OCI-LY7 (cell line): Measurements from ENCODE around the gene ABCB11. TPM values are rescaled to one million over a fixed set of nuclear protein-coding genes. Genes with fewer than 3 reads are reported as not detected.

Experiments used
- BruUV-seq: library from RNA; stranded (reverse); fragments of 400-500 nt; replicated peaks from 2 replicates; lab custom pipeline; 2021; lab: Mats Ljungman, UMichigan
- CTCF ChIA-PET: fragments of 300-600 bp; sonication (Branson Sonifier 250); formaldehyde crosslinking; loops from one replicate; lab custom pipeline; 2022; ENCODE audit warnings: antibody characterized with exemption; ENCODE audit not compliant: unreplicated experiment; lab: Charles Lee
- POLR2A ChIA-PET: fragments of 300-600 bp; sonication (Branson Sonifier 250); formaldehyde crosslinking; loops from one replicate; lab custom pipeline; 2022; ENCODE audit warnings: antibody characterized with exemption; lab: Charles Lee
- DNase-seq: peaks from one replicate; pipeline ENCODE4 v3.0.0-alpha.2; 2015; ENCODE audit warnings: low spot score
- H2AFZ ChIP-seq: fragments of 200-600 bp; sonication (generic), shearing (Covaris generic); 2 replicates; pipeline ENCODE4 v1.6.1; 2014; ENCODE audit warnings: mild to moderate bottlenecking, antibody characterized with exemption, low read length, moderate library complexity
- H3K27ac ChIP-seq: fragments of 200-600 bp; sonication (generic); 2 replicates; pipeline ENCODE4 v1.5.1; 2014; ENCODE audit warnings: mixed run types, low read depth, mild to moderate bottlenecking, moderate library complexity, low read length, inconsistent platforms; ENCODE audit not compliant: poor library complexity, severe bottlenecking
- H3K36me3 ChIP-seq: fragments of 200-600 bp; sonication (generic); 2 replicates; pipeline ENCODE4 v1.6.1; 2014; ENCODE audit warnings: mild to moderate bottlenecking, antibody characterized with exemption, low read length, moderate library complexity, mixed read lengths; ENCODE audit not compliant: insufficient read depth
- H3K4me1 ChIP-seq: fragments of 200-600 bp; sonication (generic); 2 replicates; pipeline ENCODE4 v1.5.1; 2014; ENCODE audit warnings: mild to moderate bottlenecking, low read length; ENCODE audit not compliant: insufficient read depth, poor library complexity, severe bottlenecking
- H3K4me2 ChIP-seq: fragments of 200-600 bp; sonication (generic); 2 replicates; pipeline ENCODE4 v1.6.1; 2014; ENCODE audit warnings: mild to moderate bottlenecking, low read length
- H3K4me3 ChIP-seq: fragments of 200-600 bp; sonication (generic); 2 replicates; pipeline ENCODE4 v1.5.1; 2014; ENCODE audit warnings: mild to moderate bottlenecking, low read depth, low read length; ENCODE audit not compliant: poor library complexity, severe bottlenecking
- H3K79me2 ChIP-seq: fragments of 200-600 bp; sonication (generic); 2 replicates; pipeline ENCODE4 v1.6.1; 2016; ENCODE audit warnings: low read depth, mild to moderate bottlenecking, low read length, moderate library complexity, mixed read lengths; ENCODE audit not compliant: insufficient read depth
- H3K9me2 ChIP-seq: fragments of 200-600 bp; sonication (generic); 2 replicates; pipeline ENCODE4 v1.6.1; 2016; ENCODE audit warnings: mild to moderate bottlenecking, low read length, mixed read lengths; ENCODE audit not compliant: insufficient read depth
- H3K9me3 ChIP-seq: fragments of 200-600 bp; sonication (generic); 2 replicates; pipeline ENCODE4 v1.6.1; 2014; ENCODE audit warnings: mild to moderate bottlenecking, mixed run types, low read length, mixed read lengths
- H4K20me1 ChIP-seq: fragments of 200-600 bp; sonication (generic); 2 replicates; pipeline ENCODE4 v1.6.1; 2014; ENCODE audit warnings: mild to moderate bottlenecking, antibody characterized with exemption, low read length, moderate library complexity, mixed read lengths; ENCODE audit not compliant: insufficient read depth
- EZH2phosphoT487 ChIP-seq: fragments of 200-600 bp; sonication (generic); IDR thresholded peaks from 2 replicates; pipeline ENCODE4 v1.6.1; 2018; ENCODE audit warnings: low read depth, borderline replicate concordance, mild to moderate bottlenecking, mixed run types, antibody characterized with exemption, low read length, moderate library complexity, mixed read lengths
- intact Hi-C: fragments of 100-400 bp; cut with micrococcal nuclease; formaldehyde crosslinking; loops from one replicate; pipeline ENCODE4 v1.10.0; 2022; ENCODE audit not compliant: unreplicated experiment
- total RNA-seq, 2 experiments: library from RNA; depleted of rRNA in 1 of 2; stranded (reverse); fragments of >200 nt in 1 of 2; shearing (Covaris generic) in 1 of 2; gene quantifications; 2 replicates each; pipeline ENCODE4 v1.2.3, GENCODE V29; 2014 to 2022
- TF ChIP-seq, protein P1 (sequence below): fragments of 200-600 bp; sonication (generic); conservative IDR thresholded peaks from 2 replicates; pipeline ENCODE4 v1.5.1; 2014; ENCODE audit warnings: mild to moderate bottlenecking, antibody characterized with exemption, low read length, moderate library complexity, mixed read lengths

The ABCB11 gene
- total RNA-seq, 2 experiments from 2014 or later = 0.04 TPM; not detected in 1

DNA sequence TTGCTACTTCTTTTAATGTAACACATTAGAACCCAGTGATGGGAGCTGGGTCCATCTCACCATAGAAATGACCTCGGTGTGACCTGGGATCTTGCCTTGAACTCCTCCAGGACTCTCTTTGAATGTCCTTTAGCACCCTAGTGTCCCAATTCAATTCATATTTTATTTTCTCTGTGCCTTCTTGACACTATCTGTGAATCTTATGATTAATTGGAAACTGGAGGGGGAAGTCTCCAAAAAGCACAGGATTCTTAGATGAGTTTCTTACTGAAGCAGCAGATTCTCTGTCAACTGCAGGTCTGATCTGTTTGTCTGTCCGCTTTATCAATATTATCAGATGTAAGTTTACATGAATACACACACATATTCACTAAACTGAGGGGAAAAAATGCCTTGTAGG, 38.7 kb upstream of the ABCB11 start:
- intact Hi-C loops = no loop called here
- POLR2A ChIA-PET = no interaction called here
- DNase-seq = no peak
- CTCF ChIA-PET = no interaction called here
- TF ChIP-seq, protein P1, sequence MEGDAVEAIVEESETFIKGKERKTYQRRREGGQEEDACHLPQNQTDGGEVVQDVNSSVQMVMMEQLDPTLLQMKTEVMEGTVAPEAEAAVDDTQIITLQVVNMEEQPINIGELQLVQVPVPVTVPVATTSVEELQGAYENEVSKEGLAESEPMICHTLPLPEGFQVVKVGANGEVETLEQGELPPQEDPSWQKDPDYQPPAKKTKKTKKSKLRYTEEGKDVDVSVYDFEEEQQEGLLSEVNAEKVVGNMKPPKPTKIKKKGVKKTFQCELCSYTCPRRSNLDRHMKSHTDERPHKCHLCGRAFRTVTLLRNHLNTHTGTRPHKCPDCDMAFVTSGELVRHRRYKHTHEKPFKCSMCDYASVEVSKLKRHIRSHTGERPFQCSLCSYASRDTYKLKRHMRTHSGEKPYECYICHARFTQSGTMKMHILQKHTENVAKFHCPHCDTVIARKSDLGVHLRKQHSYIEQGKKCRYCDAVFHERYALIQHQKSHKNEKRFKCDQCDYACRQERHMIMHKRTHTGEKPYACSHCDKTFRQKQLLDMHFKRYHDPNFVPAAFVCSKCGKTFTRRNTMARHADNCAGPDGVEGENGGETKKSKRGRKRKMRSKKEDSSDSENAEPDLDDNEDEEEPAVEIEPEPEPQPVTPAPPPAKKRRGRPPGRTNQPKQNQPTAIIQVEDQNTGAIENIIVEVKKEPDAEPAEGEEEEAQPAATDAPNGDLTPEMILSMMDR = no peak
- TF ChIP-seq EZH2phosphoT487 = no peak
- Histone ChIP-seq H3K4me3 (no peak overlapping the region), H3K9me3 (no peaks in the 10 kb centered on the region), H3K36me3 (no peaks in the 10 kb centered on the region), H3K79me2 (no peaks in the 10 kb centered on the region), H3K27ac (no peak overlapping the region), H3K4me2 (no peak overlapping the region), H3K9me2 (no peaks in the 10 kb centered on the region), H3K4me1 (no peaks in the 10 kb centered on the region), H2AFZ (no peak overlapping the region), H4K20me1 (no peaks in the 10 kb centered on the region)
- BruUV-seq = no TSS peak

GRCh38 chr2:169069341-169069740, 38.2 kb upstream of the ABCB11 start, which contains the start of gene DHRS9:
Gene DHRS9 (plus strand): TSS chr2:169069563. CDS start chr2:169081582, 12,019 bp downstream.
- H2AFZ ChIP-seq = no peak within 1 kb of the TSS
- ChIA-PET CTCF (no interaction called here), POLR2A (no interaction called here)
- no peaks in the 10 kb centered on the region for H3K4me1 ChIP-seq
- H3K79me2 ChIP-seq = no peaks in the 10 kb centered on the region
- no peak for TF ChIP-seq EZH2phosphoT487
- TF ChIP-seq, protein P1 = no peak
- H3K36me3 ChIP-seq = no peaks in the 10 kb centered on the region
- H3K27ac ChIP-seq = no peak within 1 kb of the TSS
- no peaks in the 10 kb centered on the region for H3K9me2 ChIP-seq
- BruUV-seq = no TSS peak
- DNase-seq = no peak
- H3K4me2 ChIP-seq = no peak within 1 kb of the TSS
- no peaks in the 10 kb centered on the region for H3K9me3 ChIP-seq
- no peaks in the 10 kb centered on the region for H4K20me1 ChIP-seq
- no peak within 1 kb of the TSS for H3K4me3 ChIP-seq
- intact Hi-C loops = no loop called here

DNA sequence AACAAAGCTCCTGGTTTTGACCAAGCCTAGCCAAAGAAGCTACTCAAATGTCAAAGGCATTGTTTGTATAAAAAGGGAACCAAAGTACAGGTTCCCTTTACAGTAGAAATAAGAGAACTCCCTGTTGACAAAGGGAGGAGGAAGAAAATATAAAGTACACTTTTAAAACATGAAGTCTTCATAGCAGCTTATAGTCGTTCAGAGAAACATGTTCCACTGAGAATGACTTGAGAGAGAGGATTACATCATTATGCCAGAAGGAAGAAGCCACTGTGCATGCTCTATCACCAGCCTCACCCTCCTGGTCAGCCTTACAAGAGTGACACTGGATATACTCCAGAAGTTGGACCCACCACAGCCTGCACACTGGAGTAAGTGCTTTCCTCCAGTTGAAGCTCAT, 35.8 kb upstream of the ABCB11 start:
- TF ChIP-seq, protein P1 = no peak
- TF ChIP-seq EZH2phosphoT487 = no peak
- no peak for DNase-seq

More for the DNA sequence above, 35.8 kb upstream of the ABCB11 start:
- no peaks in the 10 kb centered on the region for H3K9me3 ChIP-seq
- intact Hi-C loops = no loop called here
- no peak overlapping the region for H3K4me3 ChIP-seq
- BruUV-seq = no TSS peak
- no peaks in the 10 kb centered on the region for H3K9me2 ChIP-seq
- H3K36me3 ChIP-seq = no peaks in the 10 kb centered on the region
- no peaks in the 10 kb centered on the region for H3K79me2 ChIP-seq
- CTCF ChIA-PET = no interaction called here
- POLR2A ChIA-PET = interaction anchor here (0.8 to 1.7 kb wide), 3 partner anchors 15 to 271 kb away, joined by 3 to 5 read pairs (median 3); no protein-coding TSS in a partner anchor
- H4K20me1 ChIP-seq = no peaks in the 10 kb centered on the region
- no peak overlapping the region for H2AFZ ChIP-seq
- H3K27ac ChIP-seq = no peak overlapping the region
- H3K4me2 ChIP-seq = no peak overlapping the region
- no peaks in the 10 kb centered on the region for H3K4me1 ChIP-seq
